Measurements from ENCODE around the gene SULT1A3.
A peak's percentile ranks its signal among the peaks of the same experiment; 100 is the strongest.
"Not testable (repeated sequence)": the region's sequence is repeated elsewhere in the genome, so short reads cannot be mapped to it uniquely, and the experiment has no call there.

SULT1A3 gene

DNA sequence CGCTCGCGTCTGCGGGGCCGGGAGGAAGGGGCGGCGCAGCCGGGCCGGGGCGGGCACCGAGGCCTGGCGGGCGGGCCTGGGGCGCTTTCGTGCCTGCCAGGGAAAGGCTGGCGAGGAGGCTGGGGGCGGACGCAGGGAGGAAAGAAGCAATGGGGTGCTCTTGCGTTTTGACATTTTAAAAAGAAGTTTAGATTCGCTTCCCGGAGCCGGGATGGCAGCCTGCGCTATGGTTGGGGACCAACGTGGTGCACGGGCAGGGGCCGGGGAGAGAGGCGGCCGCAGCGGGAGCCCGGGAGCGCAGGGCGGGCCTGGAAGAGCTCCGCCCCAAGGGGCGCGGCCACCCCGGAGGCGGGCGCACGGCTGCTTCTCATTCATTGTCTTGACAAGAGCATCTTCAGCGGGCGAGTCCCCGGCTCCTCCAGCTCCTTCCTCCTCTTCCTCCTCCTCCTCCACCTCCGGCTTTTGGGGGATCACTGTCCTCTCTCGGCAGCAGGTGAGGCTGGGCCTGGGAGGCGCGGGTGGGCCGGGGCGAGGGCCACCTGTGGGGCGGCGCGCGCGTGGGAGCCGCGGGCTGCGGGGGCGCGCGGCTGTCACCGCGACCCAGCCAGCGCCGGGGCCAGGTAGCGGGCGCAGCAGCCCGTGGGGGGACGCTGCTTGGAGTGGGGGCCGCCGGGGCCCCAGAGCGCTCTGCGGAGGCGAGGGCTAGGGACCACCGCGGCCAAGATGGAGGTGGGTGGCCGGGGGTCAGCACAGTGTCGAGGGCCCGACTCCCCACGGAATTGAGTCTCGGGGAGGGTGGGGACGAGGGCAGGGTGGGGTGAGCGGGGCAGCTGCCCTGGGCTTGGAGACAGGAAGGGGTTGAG lies 15.6 kb upstream of the SULT1A3 start, which contains the start of gene CORO1A:
CORO1A (plus strand) TSS at position 370 of the 863 bp plus-strand sequence. CDS start 1,608 bp downstream, outside the sequence.
- peak within 1 kb of the TSS; percentile 98 for H3K27ac Mint-ChIP-seq
- H3K4me1 Mint-ChIP-seq (ENCODE audit: low read depth), result peaks cover 25% of the 10 kb centered on the region
- H3K9me3 Mint-ChIP-seq (ENCODE audit: low read depth), result no peaks in the 10 kb centered on the region
- H3K36me3 Mint-ChIP-seq, result peaks cover 7% of the 10 kb centered on the region
- no peaks in the 10 kb centered on the region for H3K27me3 Mint-ChIP-seq
- peak within 1 kb of the TSS; percentile 98 for H3K4me3 Mint-ChIP-seq

DNA sequence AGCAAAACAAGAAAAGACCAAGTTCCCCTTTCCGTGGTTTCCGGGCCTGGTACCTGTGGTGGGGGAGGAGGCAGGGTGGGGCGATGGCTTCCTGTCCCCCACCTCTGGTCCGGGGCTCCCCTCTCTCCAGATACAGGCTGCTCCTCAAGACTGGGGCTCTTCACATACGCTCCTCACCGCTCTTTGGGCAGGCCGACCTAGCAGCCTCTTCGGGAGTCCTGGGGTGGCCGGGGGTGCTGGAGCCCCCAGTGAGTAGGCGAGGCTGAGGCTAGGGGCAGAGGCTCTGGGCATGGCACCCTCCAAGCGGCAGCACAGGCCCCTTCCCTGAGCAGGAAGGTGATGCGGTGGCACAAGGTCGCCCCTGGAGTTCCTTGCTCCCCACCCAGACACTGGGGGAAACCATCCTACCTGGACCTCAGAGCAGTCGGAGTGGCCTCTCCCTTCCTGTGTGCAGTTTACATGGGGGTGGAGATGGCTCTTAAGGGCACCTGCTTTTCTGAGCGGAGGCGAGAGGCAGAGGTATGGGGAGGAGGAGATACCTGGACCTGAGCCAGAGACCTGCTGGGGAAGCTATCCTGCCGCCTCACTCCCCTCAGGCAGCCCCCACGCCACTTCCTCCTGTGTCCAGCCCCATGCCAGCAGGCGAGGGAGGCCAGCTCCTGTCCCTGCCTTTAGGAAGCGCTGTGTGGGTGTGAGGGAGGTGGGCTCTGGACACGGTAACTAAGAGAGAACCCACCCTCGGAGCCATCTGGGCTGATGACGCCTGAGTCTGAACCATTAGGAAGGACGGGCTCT lies 14.8 kb upstream of the SULT1A3 start:
- H3K9me3 Mint-ChIP-seq (ENCODE audit: low read depth), result no peaks in the 10 kb centered on the region
- peak overlapping the region; percentile 98 for H3K4me3 Mint-ChIP-seq
- peak overlapping the region; percentile 98 for H3K27ac Mint-ChIP-seq
- H3K27me3 Mint-ChIP-seq, result no peaks in the 10 kb centered on the region
- H3K36me3 Mint-ChIP-seq, result peaks cover 7% of the 10 kb centered on the region
- peaks cover 25% of the 10 kb centered on the region for H3K4me1 Mint-ChIP-seq (ENCODE audit: low read depth)

DNA sequence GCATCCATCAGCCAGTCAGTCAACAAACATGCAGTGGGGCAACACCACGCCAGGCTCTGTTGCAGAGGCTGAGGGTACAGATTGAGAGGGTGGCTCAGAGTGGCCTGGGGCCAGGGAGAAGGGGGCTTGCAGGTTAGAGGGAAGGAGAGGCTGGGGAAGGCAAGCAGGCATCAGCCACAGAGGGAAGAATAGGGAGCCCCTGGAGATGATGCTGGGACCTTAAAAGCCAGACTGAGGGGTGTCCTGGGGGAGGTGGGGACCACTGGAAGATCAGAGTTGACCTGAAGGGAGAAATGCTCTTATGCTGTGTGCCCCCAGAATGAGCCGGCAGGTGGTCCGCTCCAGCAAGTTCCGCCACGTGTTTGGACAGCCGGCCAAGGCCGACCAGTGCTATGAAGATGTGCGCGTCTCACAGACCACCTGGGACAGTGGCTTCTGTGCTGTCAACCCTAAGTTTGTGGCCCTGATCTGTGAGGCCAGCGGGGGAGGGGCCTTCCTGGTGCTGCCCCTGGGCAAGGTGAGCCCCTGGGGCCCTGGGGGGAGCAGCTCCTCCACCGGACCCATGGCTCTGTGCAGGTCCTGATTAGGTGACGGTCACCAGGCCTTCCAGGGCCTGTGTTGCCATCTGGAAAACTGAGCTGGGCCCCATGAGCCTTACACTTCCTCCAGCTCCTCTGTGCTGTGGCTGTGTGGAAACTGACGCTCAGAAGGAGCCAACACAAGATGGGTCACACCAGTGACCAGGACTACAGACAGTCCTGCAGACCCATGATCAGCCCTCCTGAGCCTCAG lies 14.0 kb upstream of the SULT1A3 start:
- H3K9me3 Mint-ChIP-seq (ENCODE audit: low read depth), result no peaks in the 10 kb centered on the region
- peak overlapping the region; percentile 98 for H3K27ac Mint-ChIP-seq
- H3K36me3 Mint-ChIP-seq, result peaks cover 7% of the 10 kb centered on the region
- peak overlapping the region; percentile 98 for H3K4me3 Mint-ChIP-seq
- peaks cover 25% of the 10 kb centered on the region for H3K4me1 Mint-ChIP-seq (ENCODE audit: low read depth)
- no peaks in the 10 kb centered on the region for H3K27me3 Mint-ChIP-seq

DNA sequence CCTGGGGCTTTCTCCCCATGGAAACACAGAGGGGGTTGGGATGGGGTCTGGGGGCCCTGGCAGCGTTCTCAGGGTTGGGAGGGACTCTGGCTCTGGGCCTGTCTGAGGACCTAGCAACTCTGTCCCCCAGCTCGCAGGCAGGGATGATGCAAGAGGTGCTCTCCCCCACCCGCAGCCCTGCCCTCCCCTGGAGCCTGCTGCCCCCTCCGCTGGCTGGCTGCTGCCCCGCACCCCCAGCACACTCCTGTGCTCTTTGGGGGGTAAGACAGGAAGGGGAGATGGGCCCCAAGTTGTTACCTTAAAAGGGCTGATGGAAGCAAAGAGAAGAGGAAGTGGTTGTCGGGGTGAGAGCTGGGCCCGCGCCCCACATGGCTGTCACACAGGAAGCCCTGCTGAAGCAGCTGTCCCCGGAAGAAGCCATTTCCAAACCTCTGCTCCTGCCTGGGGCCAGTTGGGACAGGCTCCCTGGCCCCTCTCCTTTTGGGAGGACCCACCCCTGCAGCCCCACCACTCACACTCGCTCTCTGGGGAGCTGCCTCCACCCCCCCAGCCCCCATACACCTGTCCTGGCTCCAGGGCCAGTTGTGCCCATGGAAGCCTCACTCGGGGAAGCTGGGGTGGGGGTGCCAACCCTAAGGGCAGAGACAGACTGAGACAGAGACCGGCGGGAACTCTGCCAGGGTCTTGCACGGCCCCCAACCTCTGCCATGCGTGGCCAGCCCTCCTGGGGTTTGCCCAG lies 13.2 kb upstream of the SULT1A3 start:
- Mint-ChIP-seq H3K4me1 (ENCODE audit: low read depth) (peaks cover 25% of the 10 kb centered on the region), H3K9me3 (ENCODE audit: low read depth) (no peaks in the 10 kb centered on the region), H3K27ac (peak overlapping the region; percentile 98), H3K36me3 (peaks cover 7% of the 10 kb centered on the region), H3K4me3 (peak overlapping the region; percentile 98), H3K27me3 (no peaks in the 10 kb centered on the region)

DNA sequence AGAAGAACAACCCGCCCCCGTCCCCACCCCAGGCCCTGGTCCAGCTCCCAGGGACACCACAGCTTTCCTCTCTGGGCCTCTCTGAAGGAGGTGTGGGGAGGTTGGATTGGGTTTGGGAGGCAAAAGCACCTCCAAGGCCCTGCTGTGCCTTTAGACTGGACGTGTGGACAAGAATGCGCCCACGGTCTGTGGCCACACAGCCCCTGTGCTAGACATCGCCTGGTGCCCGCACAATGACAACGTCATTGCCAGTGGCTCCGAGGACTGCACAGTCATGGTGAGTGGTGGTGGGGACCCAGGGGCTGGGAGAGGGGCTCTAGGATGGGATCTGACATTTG lies 12.6 kb upstream of the SULT1A3 start:
- H3K36me3 Mint-ChIP-seq, result peaks cover 7% of the 10 kb centered on the region
- peak overlapping the region; percentile 98 for H3K27ac Mint-ChIP-seq
- H3K4me3 Mint-ChIP-seq, result peak overlapping the region; percentile 98
- H3K9me3 Mint-ChIP-seq (ENCODE audit: low read depth), result no peaks in the 10 kb centered on the region
- H3K4me1 Mint-ChIP-seq (ENCODE audit: low read depth), result peaks cover 25% of the 10 kb centered on the region
- H3K27me3 Mint-ChIP-seq, result no peaks in the 10 kb centered on the region

DNA sequence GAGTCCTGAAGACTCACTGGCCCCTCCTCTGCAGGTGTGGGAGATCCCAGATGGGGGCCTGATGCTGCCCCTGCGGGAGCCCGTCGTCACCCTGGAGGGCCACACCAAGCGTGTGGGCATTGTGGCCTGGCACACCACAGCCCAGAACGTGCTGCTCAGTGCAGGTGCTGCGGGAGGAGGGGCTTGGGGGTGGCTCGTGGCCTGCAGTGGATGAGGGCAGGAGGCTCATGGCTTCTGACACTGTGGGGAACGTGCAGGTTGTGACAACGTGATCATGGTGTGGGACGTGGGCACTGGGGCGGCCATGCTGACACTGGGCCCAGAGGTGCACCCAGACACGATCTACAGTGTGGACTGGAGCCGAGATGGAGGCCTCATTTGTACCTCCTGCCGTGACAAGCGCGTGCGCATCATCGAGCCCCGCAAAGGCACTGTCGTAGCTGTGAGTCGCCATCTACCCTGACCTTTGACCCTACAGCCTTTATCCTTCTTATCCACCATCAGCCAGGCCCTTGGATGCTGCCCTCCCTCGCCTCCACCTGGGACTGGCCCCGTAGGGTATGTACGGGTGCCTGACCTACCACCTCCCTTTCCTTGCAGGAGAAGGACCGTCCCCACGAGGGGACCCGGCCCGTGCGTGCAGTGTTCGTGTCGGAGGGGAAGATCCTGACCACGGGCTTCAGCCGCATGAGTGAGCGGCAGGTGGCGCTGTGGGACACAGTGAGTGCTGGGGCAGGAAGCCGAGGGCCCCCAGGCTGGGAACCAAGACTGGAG lies 12.1 kb upstream of the SULT1A3 start:
- Mint-ChIP-seq H3K4me1 (ENCODE audit: low read depth) (peaks cover 24% of the 10 kb centered on the region), H3K4me3 (peak overlapping the region; percentile 98), H3K27me3 (no peaks in the 10 kb centered on the region), H3K27ac (peak overlapping the region; percentile 98), H3K36me3 (peaks cover 7% of the 10 kb centered on the region), H3K9me3 (ENCODE audit: low read depth) (no peaks in the 10 kb centered on the region)

DNA sequence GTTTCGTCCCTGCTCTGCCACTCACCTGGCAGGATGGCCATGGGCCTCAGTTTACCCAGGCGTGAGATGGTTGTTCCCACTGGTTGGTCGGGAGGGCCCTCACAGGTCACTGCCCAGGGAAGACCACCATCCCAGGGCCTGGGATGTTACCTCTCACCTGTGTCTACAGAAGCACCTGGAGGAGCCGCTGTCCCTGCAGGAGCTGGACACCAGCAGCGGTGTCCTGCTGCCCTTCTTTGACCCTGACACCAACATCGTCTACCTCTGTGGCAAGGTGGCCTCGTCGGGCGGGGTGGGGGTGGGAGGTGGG lies 11.5 kb upstream of the SULT1A3 start:
- Mint-ChIP-seq H3K27me3 (no peaks in the 10 kb centered on the region), H3K4me1 (ENCODE audit: low read depth) (peaks cover 19% of the 10 kb centered on the region), H3K27ac (peak overlapping the region; percentile 98), H3K4me3 (peak overlapping the region; percentile 98), H3K9me3 (ENCODE audit: low read depth) (no peaks in the 10 kb centered on the region), H3K36me3 (peaks cover 7% of the 10 kb centered on the region)

DNA sequence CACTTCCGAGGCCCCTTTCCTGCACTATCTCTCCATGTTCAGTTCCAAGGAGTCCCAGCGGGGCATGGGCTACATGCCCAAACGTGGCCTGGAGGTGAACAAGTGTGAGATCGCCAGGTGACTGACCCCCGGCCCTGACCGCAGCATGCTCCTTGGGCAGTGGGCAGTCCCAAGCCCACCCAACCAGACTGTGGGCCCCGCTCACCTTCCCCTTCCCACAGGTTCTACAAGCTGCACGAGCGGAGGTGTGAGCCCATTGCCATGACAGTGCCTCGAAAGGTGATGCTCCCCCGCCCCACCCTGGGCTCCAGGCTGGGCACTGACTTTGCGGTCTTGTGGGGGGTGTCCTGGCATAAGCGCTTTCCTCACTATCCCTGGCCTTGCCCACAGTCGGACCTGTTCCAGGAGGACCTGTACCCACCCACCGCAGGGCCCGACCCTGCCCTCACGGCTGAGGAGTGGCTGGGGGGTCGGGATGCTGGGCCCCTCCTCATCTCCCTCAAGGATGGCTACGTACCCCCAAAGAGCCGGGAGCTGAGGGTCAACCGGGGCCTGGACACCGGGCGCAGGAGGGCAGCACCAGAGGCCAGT lies 11.0 kb upstream of the SULT1A3 start:
- H3K4me3 Mint-ChIP-seq, result peak overlapping the region; percentile 98
- peaks cover 7% of the 10 kb centered on the region for H3K36me3 Mint-ChIP-seq
- H3K9me3 Mint-ChIP-seq (ENCODE audit: low read depth), result no peaks in the 10 kb centered on the region
- no peaks in the 10 kb centered on the region for H3K27me3 Mint-ChIP-seq
- peak overlapping the region; percentile 54 for H3K27ac Mint-ChIP-seq
- peaks cover 17% of the 10 kb centered on the region for H3K4me1 Mint-ChIP-seq (ENCODE audit: low read depth)

DNA sequence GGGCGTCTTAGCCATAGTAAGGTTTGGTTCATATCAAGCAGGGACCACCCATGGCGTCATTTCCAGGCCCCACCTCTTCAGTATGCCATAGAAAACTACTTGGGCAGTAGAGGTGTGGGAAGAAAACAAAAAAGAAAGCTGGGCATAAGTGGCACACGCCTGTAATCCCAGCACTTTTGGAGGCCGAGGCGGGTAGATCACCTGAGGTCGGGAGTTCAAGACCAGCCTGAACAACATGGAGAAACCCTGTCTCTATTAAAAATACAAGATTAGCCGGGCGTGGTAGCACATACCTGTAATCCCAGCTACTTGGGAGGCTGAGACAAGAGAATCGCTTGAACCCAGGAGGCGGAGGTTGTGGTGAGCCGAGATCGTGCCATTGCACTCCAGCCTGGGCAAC lies 7.9 kb upstream of the SULT1A3 start:
- not testable (repeated sequence) for H3K27ac Mint-ChIP-seq; H3K36me3 Mint-ChIP-seq; H3K4me3 Mint-ChIP-seq; H3K9me3 Mint-ChIP-seq (ENCODE audit: low read depth); H3K27me3 Mint-ChIP-seq
- H3K4me1 Mint-ChIP-seq (ENCODE audit: low read depth), result peaks cover 11% of the 10 kb centered on the region

DNA sequence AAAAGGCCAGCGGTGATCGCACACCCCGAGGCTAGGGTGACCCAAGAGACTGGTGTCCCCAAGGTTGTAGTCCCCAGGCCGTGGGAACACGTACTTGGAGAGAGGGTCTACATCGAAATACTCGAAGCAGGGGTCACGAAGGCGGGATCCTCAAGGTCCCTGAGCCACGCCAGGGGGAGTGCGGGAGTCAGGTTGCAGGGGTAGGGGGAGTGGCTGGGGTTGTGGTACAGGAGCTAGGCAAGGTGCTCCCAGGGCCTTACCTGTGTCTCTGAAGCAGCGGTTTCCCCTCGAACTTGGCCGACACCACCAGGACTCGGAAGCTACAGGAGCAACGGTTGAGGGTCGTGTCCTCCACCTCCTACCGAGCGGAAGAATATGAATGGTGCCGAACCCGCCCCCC lies 6.0 kb upstream of the SULT1A3 start:
- not testable (repeated sequence) for H3K27me3 Mint-ChIP-seq; H3K4me1 Mint-ChIP-seq (ENCODE audit: low read depth); H3K36me3 Mint-ChIP-seq; H3K27ac Mint-ChIP-seq; H3K9me3 Mint-ChIP-seq (ENCODE audit: low read depth); H3K4me3 Mint-ChIP-seq

DNA sequence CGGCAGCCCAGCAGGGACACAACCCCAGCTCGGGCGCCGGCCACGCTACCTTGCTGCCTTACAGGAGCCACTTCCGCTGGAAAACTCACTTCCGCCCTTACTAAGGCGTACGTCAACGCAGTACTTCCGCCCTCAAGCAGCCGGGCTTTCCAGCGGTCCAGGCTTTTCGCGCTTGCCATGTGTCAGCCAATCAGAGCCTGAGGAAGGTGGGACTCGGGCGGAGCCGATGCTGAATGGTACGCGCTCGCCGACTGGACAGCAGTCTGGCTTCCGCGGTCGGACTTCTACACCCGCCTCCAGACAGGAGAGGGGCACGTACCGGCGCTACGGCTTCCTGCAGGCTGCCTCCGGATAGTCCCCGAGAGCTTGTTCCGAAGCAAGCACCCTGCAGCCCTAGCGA lies 5.4 kb upstream of the SULT1A3 start, which contains the start of the genes BOLA2B and SLX1A:
BOLA2B (minus strand) TSS at position 52 of the 400 bp plus-strand sequence. CDS start 71 bp downstream, outside the sequence.
SLX1A (plus strand) TSS at position 261 of the 400 bp plus-strand sequence. CDS start 210 bp downstream, outside the sequence.
- H3K27me3 Mint-ChIP-seq; H3K4me1 Mint-ChIP-seq (ENCODE audit: low read depth); H3K36me3 Mint-ChIP-seq; H3K9me3 Mint-ChIP-seq (ENCODE audit: low read depth); H3K27ac Mint-ChIP-seq; H3K4me3 Mint-ChIP-seq: not testable (repeated sequence)

DNA sequence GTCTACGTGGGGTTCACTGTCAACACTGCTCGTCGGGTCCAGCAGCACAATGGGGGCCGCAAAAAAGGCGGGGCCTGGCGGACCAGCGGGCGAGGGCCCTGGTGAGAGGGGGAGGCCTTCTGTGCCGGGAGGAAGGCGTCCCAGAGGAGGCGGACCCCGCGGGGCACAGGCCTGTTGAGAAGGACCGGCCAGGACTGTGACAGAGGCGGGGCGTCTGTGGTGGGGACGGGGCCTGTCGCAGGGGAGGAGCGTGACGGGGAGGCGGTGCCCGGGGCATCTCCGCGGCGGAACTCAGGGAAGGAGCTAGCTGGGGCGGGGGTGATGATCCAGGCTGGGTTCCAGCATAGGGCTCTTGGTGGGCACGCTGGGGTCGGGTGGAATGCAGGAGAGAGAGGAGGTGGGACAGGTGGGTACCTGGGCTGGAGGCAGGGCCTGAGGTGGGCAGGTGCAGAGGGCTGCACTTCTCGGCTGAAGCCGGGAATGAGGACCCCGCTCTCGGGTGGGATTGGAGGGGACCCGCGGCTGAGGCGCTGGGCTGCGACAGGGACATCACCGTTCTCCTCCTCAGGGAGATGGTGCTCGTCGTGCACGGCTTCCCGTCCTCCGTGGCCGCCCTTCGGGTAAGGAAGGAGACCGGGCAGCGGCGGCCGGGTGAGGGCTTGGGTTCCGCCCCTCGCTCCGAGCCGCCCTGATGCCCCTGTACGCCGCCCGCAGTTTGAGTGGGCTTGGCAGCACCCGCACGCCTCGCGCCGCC lies 4.7 kb upstream of the SULT1A3 start:
- H3K4me3 Mint-ChIP-seq; H3K36me3 Mint-ChIP-seq; H3K27ac Mint-ChIP-seq; H3K27me3 Mint-ChIP-seq; H3K9me3 Mint-ChIP-seq (ENCODE audit: low read depth); H3K4me1 Mint-ChIP-seq (ENCODE audit: low read depth): not testable (repeated sequence)

DNA sequence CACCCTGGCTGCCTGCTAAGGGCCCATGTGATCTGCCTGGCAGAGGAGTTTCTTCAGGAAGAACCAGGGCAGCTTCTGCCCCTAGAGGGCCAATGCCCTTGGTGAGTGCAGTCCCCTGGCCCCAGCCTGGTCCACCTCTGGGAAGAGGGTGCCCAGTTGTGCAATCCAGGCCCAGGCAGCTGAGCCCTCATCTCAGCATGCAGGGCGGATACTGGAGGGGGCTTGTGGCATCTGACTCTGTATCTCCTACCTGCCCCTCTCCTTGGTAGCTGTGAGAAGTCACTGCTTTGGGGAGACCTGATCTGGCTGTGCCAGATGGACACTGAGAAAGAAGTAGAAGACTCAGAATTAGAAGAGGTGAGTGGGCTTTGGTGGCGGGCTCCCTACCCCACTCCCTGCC lies 2.1 kb upstream of the SULT1A3 start:
- not testable (repeated sequence) for H3K36me3 Mint-ChIP-seq; H3K4me1 Mint-ChIP-seq (ENCODE audit: low read depth)

More for the DNA sequence above, 2.1 kb upstream of the SULT1A3 start:
- not testable (repeated sequence) for H3K4me3 Mint-ChIP-seq; H3K9me3 Mint-ChIP-seq (ENCODE audit: low read depth); H3K27ac Mint-ChIP-seq; H3K27me3 Mint-ChIP-seq

Data from activated naive CD8-positive, alpha-beta T cell (primary cell).